Common myeloid progenitor, CD34-positive (primary cell): Measurements from ENCODE around the gene TTC7B. TPM values are rescaled to one million over a fixed set of nuclear protein-coding genes. Genes with fewer than 3 reads are reported as not detected.
"Not testable (repeated sequence)": the region's sequence is repeated elsewhere in the genome, so short reads cannot be mapped to it uniquely, and the experiment has no call there.

Source experiments
- CTCF ChIA-PET: fragments of 350-600 bp; sonication (Branson Sonifier 250); formaldehyde crosslinking; loops from one replicate; lab custom pipeline; 2021; ENCODE audit warnings: antibody characterized with exemption; lab: Charles Lee
- POLR2A ChIA-PET: fragments of 350-600 bp; sonication (Branson Sonifier 250); formaldehyde crosslinking; loops from one replicate; lab custom pipeline; 2021; ENCODE audit warnings: antibody characterized with exemption; lab: Charles Lee
- DNase-seq, 3 donors: peaks; one replicate each; pipeline versions ENCODE4 v3.0.0 to v3.0.0-alpha.2; 2013
- H3K27ac ChIP-seq, 2 experiments: 1 replicate in 1 of 2; 2 replicates in 1 of 2; pipeline ENCODE4 v1.7.0; 2013; ENCODE audit warnings: inconsistent platforms in 2 of 2, low read length in 2 of 2, mild to moderate bottlenecking in 2 of 2, low read depth in 1 of 2, moderate library complexity in 1 of 2; ENCODE audit not compliant: severe bottlenecking in 2 of 2, insufficient read depth in 1 of 2, poor library complexity in 1 of 2
- H3K27me3 ChIP-seq, 5 experiments: replicated peaks in 2 of 5; 1 replicate in 3 of 5; 2 replicates in 2 of 5; pipeline versions ENCODE4 v1.6.1 to v1.7.0; 2013; ENCODE audit warnings: low read length in 4 of 5, mild to moderate bottlenecking in 2 of 5, moderate library complexity in 2 of 5, inconsistent platforms in 1 of 5; ENCODE audit not compliant: insufficient read depth in 5 of 5, control insufficient read depth in 4 of 5
- H3K36me3 ChIP-seq, 4 experiments: 1 replicate in 2 of 4; 2 replicates in 2 of 4; pipeline versions ENCODE4 v1.6.1 to v1.7.0; 2013; ENCODE audit warnings: low read length in 3 of 4, control low read depth in 1 of 4, mild to moderate bottlenecking in 1 of 4; ENCODE audit not compliant: control insufficient read depth in 4 of 4, insufficient read depth in 4 of 4
- H3K4me1 ChIP-seq, 4 experiments: 1 replicate in 3 of 4; 2 replicates in 1 of 4; pipeline versions ENCODE4 v1.6.1 to v1.7.1; 2013; ENCODE audit warnings: low read length in 3 of 4, mild to moderate bottlenecking in 3 of 4, control low read depth in 1 of 4, inconsistent platforms in 1 of 4, moderate library complexity in 1 of 4; ENCODE audit not compliant: control insufficient read depth in 4 of 4, insufficient read depth in 4 of 4; ENCODE audit errors: control extremely low read depth in 1 of 4
- H3K4me3 ChIP-seq, 7 experiments: 1 replicate in 4 of 7; 2 replicates in 3 of 7; pipeline versions ENCODE4 v1.5.1 to v1.7.0; 2013; ENCODE audit warnings: mild to moderate bottlenecking in 7 of 7, low read length in 6 of 7, moderate library complexity in 6 of 7, inconsistent platforms in 2 of 7, low read depth in 2 of 7, control low read depth in 1 of 7; ENCODE audit not compliant: insufficient read depth in 4 of 7, control insufficient read depth in 1 of 7; ENCODE audit errors: extremely low read depth in 1 of 7
- H3K9me3 ChIP-seq, 5 experiments: 1 replicate in 4 of 5; 2 replicates in 1 of 5; pipeline versions ENCODE4 v1.6.1 to v1.7.1; 2013; ENCODE audit warnings: low read length in 4 of 5, mild to moderate bottlenecking in 2 of 5, inconsistent platforms in 1 of 5, low read depth in 1 of 5, moderate library complexity in 1 of 5; ENCODE audit not compliant: control insufficient read depth in 4 of 5, insufficient read depth in 2 of 5; ENCODE audit errors: control extremely low read depth in 1 of 5
- WGBS: methylation state at CpG from one replicate; pipeline ENCODE4 v1.1.5; 2013; ENCODE audit not compliant: insufficient coverage; 5-methylcytosine and 5-hydroxymethylcytosine counted together
- polyA plus RNA-seq: library from polyadenylated mRNA; unstranded; fragments of 120-200 nt; gene quantifications from one replicate; pipeline ENCODE4 v1.2.1, GENCODE V29; 2013

Gene TTC7B, protein sequence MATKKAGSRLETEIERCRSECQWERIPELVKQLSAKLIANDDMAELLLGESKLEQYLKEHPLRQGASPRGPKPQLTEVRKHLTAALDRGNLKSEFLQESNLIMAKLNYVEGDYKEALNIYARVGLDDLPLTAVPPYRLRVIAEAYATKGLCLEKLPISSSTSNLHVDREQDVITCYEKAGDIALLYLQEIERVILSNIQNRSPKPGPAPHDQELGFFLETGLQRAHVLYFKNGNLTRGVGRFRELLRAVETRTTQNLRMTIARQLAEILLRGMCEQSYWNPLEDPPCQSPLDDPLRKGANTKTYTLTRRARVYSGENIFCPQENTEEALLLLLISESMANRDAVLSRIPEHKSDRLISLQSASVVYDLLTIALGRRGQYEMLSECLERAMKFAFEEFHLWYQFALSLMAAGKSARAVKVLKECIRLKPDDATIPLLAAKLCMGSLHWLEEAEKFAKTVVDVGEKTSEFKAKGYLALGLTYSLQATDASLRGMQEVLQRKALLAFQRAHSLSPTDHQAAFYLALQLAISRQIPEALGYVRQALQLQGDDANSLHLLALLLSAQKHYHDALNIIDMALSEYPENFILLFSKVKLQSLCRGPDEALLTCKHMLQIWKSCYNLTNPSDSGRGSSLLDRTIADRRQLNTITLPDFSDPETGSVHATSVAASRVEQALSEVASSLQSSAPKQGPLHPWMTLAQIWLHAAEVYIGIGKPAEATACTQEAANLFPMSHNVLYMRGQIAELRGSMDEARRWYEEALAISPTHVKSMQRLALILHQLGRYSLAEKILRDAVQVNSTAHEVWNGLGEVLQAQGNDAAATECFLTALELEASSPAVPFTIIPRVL
- 40.9 TPM for polyA plus RNA-seq

DNA sequence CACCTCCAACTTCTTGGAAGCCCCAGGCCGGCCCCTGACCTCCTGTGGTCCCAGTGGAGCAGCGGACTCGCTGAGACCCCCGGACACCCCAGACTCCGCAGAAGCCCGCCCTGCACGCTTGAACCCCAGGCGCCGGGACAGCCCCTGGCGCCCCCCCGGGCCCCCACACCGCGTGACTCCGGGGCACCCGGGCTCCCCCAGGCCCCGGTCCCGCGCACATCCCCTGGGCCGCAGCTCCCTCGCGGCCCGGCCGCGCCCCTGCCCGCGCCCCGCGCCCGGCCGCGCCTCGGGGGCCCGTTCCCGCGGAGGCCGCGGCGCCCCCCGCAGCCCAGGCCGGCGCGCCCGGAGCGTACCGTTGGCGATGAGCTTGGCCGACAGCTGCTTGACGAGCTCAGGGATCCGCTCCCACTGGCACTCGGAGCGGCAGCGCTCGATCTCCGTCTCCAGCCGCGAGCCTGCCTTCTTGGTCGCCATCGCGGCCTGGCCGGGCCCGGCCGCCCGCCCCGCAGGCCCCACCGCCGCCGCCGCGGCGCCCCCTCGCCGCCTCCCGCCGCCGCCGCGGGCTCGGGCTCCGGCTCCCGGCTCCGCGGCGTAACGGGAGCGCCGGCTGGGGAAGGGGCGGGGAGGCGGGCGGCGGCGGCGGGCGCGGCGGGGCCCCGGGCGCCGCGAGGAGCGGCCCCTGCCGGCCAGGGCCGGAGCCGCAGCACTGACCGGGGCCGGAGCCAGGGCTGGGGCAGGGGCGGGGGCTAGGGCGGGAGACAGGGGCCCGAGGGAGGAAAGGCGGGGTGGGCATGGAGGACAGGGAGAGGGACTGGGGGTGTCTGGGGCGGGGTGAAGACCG lies at the start of gene TTC7B:
Gene TTC7B, minus strand, starts transcription at position 609 of the 841 bp plus-strand sequence. Its CDS starts 135 bp downstream, at position 474.
- POLR2A ChIA-PET = no interaction called here

DNA sequence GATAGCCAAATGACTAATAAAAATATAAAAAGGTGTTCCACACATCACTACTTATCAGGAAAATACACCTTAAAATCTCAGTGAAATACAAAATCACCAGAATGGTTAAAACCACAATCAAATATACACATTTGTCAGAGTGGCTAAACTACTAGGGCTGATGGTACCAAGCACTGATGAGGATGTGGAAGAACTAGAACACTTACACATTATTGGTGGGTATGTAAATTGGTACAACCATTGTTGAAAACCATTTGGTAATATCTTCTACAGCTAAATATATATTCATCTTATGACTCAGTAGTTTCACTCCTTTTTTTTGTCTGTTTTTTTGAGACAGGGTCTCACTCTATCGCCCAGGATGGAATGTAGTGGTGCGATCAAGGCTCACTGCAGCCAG lies 48.5 kb upstream of the TTC7B start:
- POLR2A ChIA-PET = no interaction called here
- Histone ChIP-seq H3K4me3 (no peak overlapping the region), H3K27ac (no peak overlapping the region), H3K27me3 (no peaks in the 10 kb centered on the region), H3K4me1 (no peaks in the 10 kb centered on the region), H3K9me3 (no peaks in the 10 kb centered on the region), H3K36me3 (peaks cover 0 to 4% (median 1%) of the 10 kb centered on the region in 4 experiments)
- DNase-seq = no peak
- WGBS = 100% methylated on average over 1 of the region's 2 CpGs
- CTCF ChIA-PET = interaction anchor here (1.0 to 1.7 kb wide), 2 partner anchors 29 to 37 kb away, joined by 3 read pairs; no protein-coding TSS in a partner anchor

More for the DNA sequence above, at the start of gene TTC7B:
- under 1% methylated on average over 57 of the region's 111 CpGs for WGBS
- CTCF ChIA-PET = interaction anchor here (0.7 to 4.1 kb wide), 11 partner anchors 9 to 188 kb away, joined by 3 to 21 read pairs (median 4); no protein-coding TSS in a partner anchor
- no peaks in the 10 kb centered on the region for H3K36me3 ChIP-seq
- peak within 1 kb of the TSS in 1 of 2 experiments; percentile 67 for H3K27ac ChIP-seq
- peak in 1 of 3 donors; percentile 47 for DNase-seq
- no peaks in the 10 kb centered on the region for H3K9me3 ChIP-seq
- H3K4me1 ChIP-seq = peaks cover 0 to 45% (median 33%) of the 10 kb centered on the region in 4 experiments
- H3K4me3 ChIP-seq = peak within 1 kb of the TSS; percentile 53 to 87 (median 75)
- H3K27me3 ChIP-seq = no peaks in the 10 kb centered on the region

DNA sequence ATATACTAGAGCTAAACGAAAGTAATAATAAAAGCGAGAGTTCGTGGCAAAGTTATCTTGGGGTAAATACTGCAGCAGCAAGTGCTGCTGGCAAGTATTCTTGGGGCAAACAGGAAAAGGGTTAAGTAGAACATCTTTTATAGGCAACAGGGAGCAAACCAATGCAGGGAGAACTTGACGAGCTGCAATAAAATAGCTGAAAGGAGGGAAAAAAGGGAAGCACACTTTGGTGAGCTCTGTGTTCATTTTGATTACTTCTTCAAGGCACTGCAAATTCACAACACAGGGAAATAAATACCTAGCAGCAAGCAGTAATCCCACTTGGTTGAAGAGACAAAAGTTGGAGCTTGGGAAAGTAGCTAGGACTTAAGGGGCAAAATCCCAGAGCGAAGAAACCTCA lies 42.3 kb upstream of the TTC7B start:
- Histone ChIP-seq H3K4me1 (peaks cover 0 to 7% (median 1%) of the 10 kb centered on the region in 4 experiments), H3K4me3 (no peak overlapping the region), H3K27me3 (no peaks in the 10 kb centered on the region), H3K27ac (no peak overlapping the region), H3K36me3 (no peaks in the 10 kb centered on the region), H3K9me3 (no peaks in the 10 kb centered on the region)
- WGBS = 91% methylated on average over 4 of the region's 5 CpGs
- DNase-seq = peak in 1 of 3 donors; percentile 5
- POLR2A ChIA-PET = no interaction called here
- CTCF ChIA-PET = interaction anchor here (0.6 to 0.9 kb wide), 2 partner anchors 9 to 90 kb away, joined by 3 read pairs; no protein-coding TSS in a partner anchor

DNA sequence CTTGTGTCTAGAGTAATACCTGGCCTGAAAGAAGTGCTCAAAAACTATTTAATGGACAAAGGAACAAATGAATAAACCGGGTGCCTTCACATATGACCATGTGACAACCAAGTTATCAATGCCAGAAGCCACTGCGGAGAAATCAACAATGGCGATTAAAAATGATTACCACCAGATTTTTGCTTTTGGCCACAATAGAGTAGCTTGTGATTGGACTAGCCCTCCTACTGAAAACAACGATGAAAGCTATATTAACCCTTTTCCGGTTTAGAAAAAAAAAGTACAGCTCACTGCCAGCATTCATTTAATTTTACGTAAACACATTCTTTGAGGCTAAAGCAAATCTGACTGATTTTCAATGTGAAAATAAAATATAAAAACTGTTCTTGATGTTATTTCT lies 41.6 kb upstream of the TTC7B start:
- Histone ChIP-seq H3K4me3 (no peak overlapping the region), H3K9me3 (no peaks in the 10 kb centered on the region), H3K4me1 (peaks cover 0 to 7% (median 1%) of the 10 kb centered on the region in 4 experiments), H3K36me3 (no peaks in the 10 kb centered on the region), H3K27ac (no peak overlapping the region), H3K27me3 (no peaks in the 10 kb centered on the region)
- ChIA-PET POLR2A (no interaction called here), CTCF (interaction anchor here (0.6 to 0.9 kb wide), 3 partner anchors 10 to 89 kb away, joined by 3 to 4 read pairs (median 3); no protein-coding TSS in a partner anchor)
- WGBS = 96% methylated on average over 3 of the region's 6 CpGs
- DNase-seq = no peak

DNA sequence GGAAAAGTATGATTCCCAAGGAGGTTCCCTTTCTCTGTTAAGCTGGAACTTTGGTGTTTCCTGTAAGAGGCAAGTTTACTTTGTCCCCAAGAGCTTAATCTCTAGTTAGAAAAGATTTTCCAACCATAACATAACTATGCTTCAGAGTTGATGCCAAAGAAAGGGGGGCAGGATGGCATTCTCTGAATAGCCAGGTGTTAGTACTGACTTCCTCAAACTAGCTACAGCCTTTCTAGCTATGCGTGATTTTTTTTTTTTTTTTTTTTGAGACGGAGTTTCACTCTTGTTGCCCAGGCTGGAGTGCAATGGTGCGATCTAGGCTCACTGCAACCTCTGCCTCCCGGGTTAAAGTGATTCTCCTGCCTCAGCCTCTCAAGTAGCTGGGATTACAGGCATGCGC lies 39.9 kb upstream of the TTC7B start:
- H3K36me3 ChIP-seq, H3K27me3 ChIP-seq, H3K27ac ChIP-seq, H3K4me3 ChIP-seq, H3K9me3 ChIP-seq, H3K4me1 ChIP-seq: not testable (repeated sequence)
- no CpG with 5 or more reads among the region's 5 CpGs for WGBS
- CTCF ChIA-PET = interaction anchor here (0.8 kb wide), 1 partner anchor 14 kb away, joined by 3 read pairs; no protein-coding TSS in a partner anchor
- peak in 2 of 3 donors; percentile 52 to 62 for DNase-seq
- POLR2A ChIA-PET = interaction anchor here (0.6 kb wide), 1 partner anchor 599 kb away, joined by 3 read pairs; no protein-coding TSS in a partner anchor

DNA sequence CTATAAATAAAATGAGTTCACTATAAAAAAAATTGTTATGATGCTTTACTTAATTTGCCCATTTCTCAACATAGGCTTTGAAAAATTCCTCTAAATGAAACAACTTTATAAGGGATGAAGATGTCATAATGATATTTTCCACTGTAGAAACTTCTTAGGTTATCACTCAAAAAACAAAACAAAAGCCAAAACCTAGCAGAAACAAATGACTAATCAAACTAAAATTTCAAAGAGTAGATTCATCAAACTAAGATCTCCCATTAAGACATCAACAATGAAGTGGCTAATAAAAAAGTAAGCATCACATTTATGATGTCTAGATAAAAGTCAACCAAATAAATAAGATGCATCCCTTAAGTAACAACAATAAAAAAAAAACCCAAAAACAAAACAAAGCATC lies 36.9 kb upstream of the TTC7B start:
- ChIA-PET CTCF (no interaction called here), POLR2A (no interaction called here)
- peaks cover 0 to 4% (median 0%) of the 10 kb centered on the region in 4 experiments for H3K4me1 ChIP-seq
- H3K27me3 ChIP-seq = no peaks in the 10 kb centered on the region
- H3K36me3 ChIP-seq = no peaks in the 10 kb centered on the region
- no peak overlapping the region for H3K4me3 ChIP-seq
- DNase-seq = no peak
- H3K9me3 ChIP-seq = no peaks in the 10 kb centered on the region
- H3K27ac ChIP-seq = no peak overlapping the region
